A549 (cell line): ENCODE results near the gene TMEM220. TPM values are rescaled to one million over a fixed set of nuclear protein-coding genes. Genes with fewer than 3 reads are reported as not detected.
A peak's percentile ranks its signal among the peaks of the same experiment; 100 is the strongest.

Experiments
- ATAC-seq, 2 experiments: fragments of 200-7000 bp in 1 of 2; fragments of >200 bp in 1 of 2; cut with Nextera tagmentation in 1 of 2; cut with Tn5 transposase in 1 of 2; 3 replicates each; pipeline versions ENCODE4 v1.8.0 to v1.9.1; 2018 to 2020; ENCODE audit warnings: mild to moderate bottlenecking in 1 of 2, moderate library complexity in 1 of 2
- CTCF ChIA-PET: fragments of 300-600 bp; sonication (Branson Sonifier 250); formaldehyde crosslinking; extraction: SDS; loops from one replicate; lab custom pipeline; 2021; ENCODE audit warnings: antibody characterized with exemption, inconsistent platforms; lab: Yijun Ruan, JAX
- POLR2A ChIA-PET: fragments of 350-600 bp; formaldehyde crosslinking; extraction: SDS; loops from one replicate; lab custom pipeline; 2021; ENCODE audit warnings: antibody characterized with exemption, inconsistent platforms; lab: Yijun Ruan, JAX
- DNase-seq, 2 experiments: peaks; one replicate each; pipeline versions ENCODE4 v3.0.0 to v3.0.0-alpha.2; 2011 to 2016; ENCODE audit warnings: low read depth in 1 of 2, low spot score in 1 of 2
- FAIRE-seq: peaks from 2 replicates; lab custom pipeline; 2011; peaks lifted over from hg19 to GRCh38; lab: Jason Lieb, UNC
- H3K27ac ChIP-seq, 2 experiments: fragments of >200 bp; sonication (Bioruptor Twin); formaldehyde crosslinking; 3 replicates each; pipeline ENCODE4 v1.5.1; 2016 to 2017
- H3K4me1 ChIP-seq: fragments of >200 bp; sonication (Bioruptor Twin); formaldehyde crosslinking; 3 replicates; pipeline ENCODE4 v1.6.1; 2016
- H3K4me2 ChIP-seq: fragments of >200 bp; sonication (Bioruptor Twin); formaldehyde crosslinking; 3 replicates; pipeline ENCODE4 v1.6.1; 2016
- H3K4me3 ChIP-seq: fragments of >200 bp; sonication (Bioruptor Twin); formaldehyde crosslinking; 3 replicates; pipeline ENCODE4 v1.5.1; 2016
- H3K9me3 ChIP-seq: fragments of >200 bp; sonication (Bioruptor Twin); formaldehyde crosslinking; 3 replicates; pipeline ENCODE4 v1.6.1; 2016
- ATOH8 ChIP-seq: fragments of 250-450 bp; sonication (Bioruptor Pico); IDR thresholded peaks from 2 replicates; pipeline ENCODE4 v1.5.0; 2020; ENCODE audit warnings: low read depth, mild to moderate bottlenecking, moderate library complexity
- BCL3 ChIP-seq: fragments of >200 bp; sonication (Bioruptor Twin); formaldehyde crosslinking; IDR thresholded peaks from 3 replicates; pipeline ENCODE4 v1.6.1; 2016
- BHLHE40 ChIP-seq: IDR thresholded peaks from 2 replicates; pipeline ENCODE4 v1.6.1; 2012; ENCODE audit warnings: low read depth, low read length, inconsistent platforms
- CBX8 ChIP-seq: fragments of 200-600 bp; sonication (generic); IDR thresholded peaks from 2 replicates; pipeline ENCODE4 v1.6.1; 2016
- CHD2 ChIP-seq: fragments of 150-350 bp; IDR thresholded peaks from 2 replicates; pipeline ENCODE4 v1.6.1; 2014; ENCODE audit warnings: low read length; ENCODE audit not compliant: partially characterized antibody
- CTCF ChIP-seq: fragments of >200 bp; sonication (Bioruptor Twin); formaldehyde crosslinking; IDR thresholded peaks from 3 replicates; pipeline ENCODE4 v1.5.1; 2016
- EHF ChIP-seq: fragments of 250-450 bp; sonication (Bioruptor Pico); IDR thresholded peaks from 2 replicates; pipeline ENCODE4 v1.5.0; 2020; ENCODE audit warnings: mild to moderate bottlenecking
- FOSB ChIP-seq: fragments of 250-450 bp; sonication (Bioruptor Pico); IDR thresholded peaks from 2 replicates; pipeline ENCODE4 v1.5.0; 2020; ENCODE audit warnings: mild to moderate bottlenecking, moderate library complexity
- FOSL2 ChIP-seq, 2 experiments: fragments of 450-650 bp in 1 of 2; fragments of >200 bp in 1 of 2; sonication (Bioruptor Twin) in 1 of 2; formaldehyde crosslinking; IDR thresholded peaks; 2 replicates each; pipeline versions ENCODE4 v1.5.0 to v1.6.1; 2016 to 2020; ENCODE audit warnings: mild to moderate bottlenecking in 1 of 2, moderate library complexity in 1 of 2
- HDAC2 ChIP-seq: fragments of 200-600 bp; sonication (generic); IDR thresholded peaks from 2 replicates; pipeline ENCODE4 v1.6.1; 2016
- HMGXB4 ChIP-seq: fragments of 250-450 bp; sonication (Bioruptor Pico); IDR thresholded peaks from 2 replicates; pipeline ENCODE4 v1.5.0; 2021; ENCODE audit warnings: mild to moderate bottlenecking, moderate library complexity, borderline replicate concordance
- HOXB5 ChIP-seq: fragments of 250-450 bp; sonication (Bioruptor Pico); IDR thresholded peaks from 2 replicates; pipeline ENCODE4 v1.5.0; 2020; ENCODE audit warnings: mild to moderate bottlenecking, moderate library complexity
- MAX ChIP-seq: IDR thresholded peaks from 2 replicates; pipeline ENCODE4 v1.6.1; 2012
- NPAS2 ChIP-seq: fragments of 250-450 bp; sonication (Bioruptor Pico); IDR thresholded peaks from 2 replicates; pipeline ENCODE4 v1.8.0; 2022; ENCODE audit warnings: mild to moderate bottlenecking, moderate library complexity, borderline replicate concordance
- PHF8 ChIP-seq: fragments of 200-600 bp; sonication (generic); IDR thresholded peaks from 2 replicates; pipeline ENCODE4 v1.6.1; 2016; ENCODE audit warnings: low read depth, mild to moderate bottlenecking, antibody characterized with exemption, moderate library complexity, borderline replicate concordance
- POLR2A ChIP-seq: IDR thresholded peaks from 2 replicates; pipeline ENCODE4 v1.6.1; 2012; ENCODE audit warnings: mild to moderate bottlenecking, low read length
- RAD21 ChIP-seq, 2 experiments: fragments of >200 bp in 1 of 2; sonication (Bioruptor Twin) in 1 of 2; formaldehyde crosslinking in 1 of 2; IDR thresholded peaks in 1 of 2; conservative IDR thresholded peaks in 1 of 2; 2 replicates in 1 of 2; 3 replicates in 1 of 2; pipeline ENCODE4 v1.6.1; 2012 to 2018; ENCODE audit warnings: inconsistent platforms in 1 of 2
- WGBS: methylation state at CpG from one replicate; pipeline ENCODE4 v1.1.6; 2017; ENCODE audit errors: missing lambda C conversion rate; 5-methylcytosine and 5-hydroxymethylcytosine counted together
- polyA plus RNA-seq, 4 experiments: library from polyadenylated mRNA; depleted of rRNA in 3 of 4; stranded (reverse); fragments of >200 nt; fragmentation: RNase III in 1 of 4; extraction: RNeasy Plus Mini Kit Qiagen cat#74134 plus additional on column Dnase treatment in 1 of 4; gene quantifications; 2 replicates in 3 of 4; 3 replicates in 1 of 4; pipeline ENCODE4 v1.2.3, GENCODE V29; 2011 to 2017

Gene TMEM220
- polyA plus RNA-seq, 2 of the 4 experiments (the other 2 are of a cell fraction): 3.8 to 6.3 TPM

- no peak for TF ChIP-seq CHD2
- Histone ChIP-seq H3K4me3 (no peak overlapping the region), H3K9me3 (no peaks in the 10 kb centered on the region), H3K4me1 (no peaks in the 10 kb centered on the region), H3K4me2 (peak overlapping the region; percentile 20; the same call in 1 of the 3 replicates), H3K27ac (no peak overlapping the region)
- DNase-seq (no peak), ATAC-seq (no peak; a peak in 1 of 6 replicates), FAIRE-seq (no peak)
- POLR2A ChIA-PET: no interaction called here
- 35% methylated on average over 2 of the region's 2 CpGs for WGBS
- CTCF ChIA-PET: interaction anchor here (1.2 to 2.6 kb wide), 2 partner anchors 16 to 57 kb away, joined by 3 to 12 read pairs; no protein-coding TSS in a partner anchor
Observed at GRCh38 chr17:10756619-10757018, 26.8 kb upstream of the TMEM220 start.

GRCh38 chr17:10756185-10756584, 26.4 kb upstream of the TMEM220 start:
- H3K4me3 ChIP-seq: no peak overlapping the region
- DNase-seq: no peak
- 57% methylated on average over 1 of the region's 1 CpG for WGBS
- no peak overlapping the region for H3K27ac ChIP-seq
- ATAC-seq: no peak
- H3K9me3 ChIP-seq: no peaks in the 10 kb centered on the region
- POLR2A ChIA-PET: no interaction called here
- no peak overlapping the region for H3K4me2 ChIP-seq
- FAIRE-seq: no peak
- no peaks in the 10 kb centered on the region for H3K4me1 ChIP-seq
- no peak for TF ChIP-seq BCL3
- TF ChIP-seq PHF8: no peak
- no peak for TF ChIP-seq HOXB5 (CRISPR knock-in tag)
- no peak for TF ChIP-seq RAD21 (conservative IDR thresholded peaks at IDR 0.05 in 1 of 2, IDR thresholded peaks at IDR 0.05 in 1 of 2)
- TF ChIP-seq HMGXB4 (CRISPR knock-in tag): no peak
- no peak for TF ChIP-seq FOSL2 (IDR thresholded peaks at IDR 0.05)
- no peak for TF ChIP-seq FOSL2 (CRISPR knock-in tag; IDR thresholded peaks at IDR 0.05)
- TF ChIP-seq FOSB (CRISPR knock-in tag): no peak
- TF ChIP-seq BHLHE40: no peak
- no peak for TF ChIP-seq ATOH8 (CRISPR knock-in tag)
- no peak for TF ChIP-seq POLR2A
- no peak for TF ChIP-seq NPAS2 (CRISPR knock-in tag)
- no peak for TF ChIP-seq EHF (CRISPR knock-in tag)
- no peak for TF ChIP-seq CBX8
- TF ChIP-seq CTCF: no peak
- TF ChIP-seq HDAC2: no peak
- TF ChIP-seq MAX: no peak
- CTCF ChIA-PET: interaction anchor here (0.7 kb wide), 2 partner anchors 15 to 35 kb away, joined by 3 read pairs; no protein-coding TSS in a partner anchor
